Measurements from ENCODE around the gene PALS1. TPM values are rescaled to one million over a fixed set of nuclear protein-coding genes. Genes with fewer than 3 reads are reported as not detected.
A peak's percentile ranks its signal among the peaks of the same experiment; 100 is the strongest.

The PALS1 gene
- total RNA-seq, 1 experiment from 2014 or later = 18.0 TPM

DNA sequence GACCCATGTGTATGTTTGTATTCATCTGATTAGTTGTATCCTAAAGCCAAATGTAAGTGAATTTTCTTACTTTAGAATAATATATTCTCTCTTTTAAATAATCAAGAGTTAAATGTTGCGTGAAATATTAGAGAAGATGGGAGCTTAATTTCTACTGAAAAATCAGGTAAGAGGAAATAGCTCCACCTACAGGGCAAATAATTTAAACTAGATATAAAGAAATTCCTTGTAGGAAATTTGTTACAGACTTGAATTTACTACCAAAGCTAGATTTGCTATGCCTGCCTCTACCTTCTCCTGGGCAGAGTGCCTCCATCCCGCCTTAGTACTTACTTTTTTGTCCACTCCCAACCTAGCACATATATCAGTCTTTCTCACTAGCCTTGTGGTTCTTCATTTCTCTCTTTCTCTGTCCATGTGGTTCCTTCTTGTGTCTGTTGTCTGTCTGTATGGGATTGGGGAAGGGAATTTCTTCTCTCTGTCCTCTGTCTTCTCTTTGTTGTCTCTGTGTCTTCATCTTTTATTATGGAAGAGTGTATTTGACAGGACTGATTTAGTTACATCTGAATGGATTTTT, 44.7 kb downstream of the PALS1 start:
- Histone ChIP-seq H3K27me3 (ENCODE audit: insufficient read depth, low read length) (no peaks in the 10 kb centered on the region), H3K4me3 (replicated peaks in 1 of 2; ENCODE audit: low read depth in 1 of 2, low read length in 2 of 2) (no peak overlapping the region), H3K9me3 (ENCODE audit: control insufficient read depth in 1 of 2, insufficient read depth in 1 of 2, low read depth in 1 of 2, low read length in 2 of 2) (no peaks in the 10 kb centered on the region), H3K4me1 (ENCODE audit: control insufficient read depth in 1 of 2, insufficient read depth in 2 of 2, low read length in 2 of 2) (no peaks in the 10 kb centered on the region), H4K20me1 (ENCODE audit: insufficient read depth) (no peaks in the 10 kb centered on the region), H3K27ac (ENCODE audit: low read depth, low read length) (no peak overlapping the region), H3K4me2 (ENCODE audit: low read length) (no peak overlapping the region), H3K79me2 (ENCODE audit: insufficient read depth, low read length) (no peaks in the 10 kb centered on the region), H3K9me2 (ENCODE audit: insufficient read depth) (no peaks in the 10 kb centered on the region), H3K9ac (ENCODE audit: low read length) (no peak overlapping the region), H3K36me3 (ENCODE audit: control insufficient read depth in 1 of 2, insufficient read depth in 2 of 2, low read length in 2 of 2) (no peaks in the 10 kb centered on the region), H2AFZ (ENCODE audit: low read depth, low read length, poor library complexity, severe bottlenecking) (no peak overlapping the region)
- intact Hi-C loops (cut with micrococcal nuclease) = loop anchor here (1.0 kb wide), 1 partner anchor 120 kb away; no protein-coding TSS in a partner anchor
- TF ChIP-seq RAD21 (IDR thresholded peaks at IDR 0.05; ENCODE audit: low read depth) = peak; percentile 70
- TF ChIP-seq, protein P1, sequence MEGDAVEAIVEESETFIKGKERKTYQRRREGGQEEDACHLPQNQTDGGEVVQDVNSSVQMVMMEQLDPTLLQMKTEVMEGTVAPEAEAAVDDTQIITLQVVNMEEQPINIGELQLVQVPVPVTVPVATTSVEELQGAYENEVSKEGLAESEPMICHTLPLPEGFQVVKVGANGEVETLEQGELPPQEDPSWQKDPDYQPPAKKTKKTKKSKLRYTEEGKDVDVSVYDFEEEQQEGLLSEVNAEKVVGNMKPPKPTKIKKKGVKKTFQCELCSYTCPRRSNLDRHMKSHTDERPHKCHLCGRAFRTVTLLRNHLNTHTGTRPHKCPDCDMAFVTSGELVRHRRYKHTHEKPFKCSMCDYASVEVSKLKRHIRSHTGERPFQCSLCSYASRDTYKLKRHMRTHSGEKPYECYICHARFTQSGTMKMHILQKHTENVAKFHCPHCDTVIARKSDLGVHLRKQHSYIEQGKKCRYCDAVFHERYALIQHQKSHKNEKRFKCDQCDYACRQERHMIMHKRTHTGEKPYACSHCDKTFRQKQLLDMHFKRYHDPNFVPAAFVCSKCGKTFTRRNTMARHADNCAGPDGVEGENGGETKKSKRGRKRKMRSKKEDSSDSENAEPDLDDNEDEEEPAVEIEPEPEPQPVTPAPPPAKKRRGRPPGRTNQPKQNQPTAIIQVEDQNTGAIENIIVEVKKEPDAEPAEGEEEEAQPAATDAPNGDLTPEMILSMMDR (IDR thresholded peaks at IDR 0.05 in 2 of 3, conservative IDR thresholded peaks at IDR 0.05 in 1 of 3; ENCODE audit: borderline replicate concordance in 1 of 3, insufficient read depth in 1 of 3, low read depth in 2 of 3, low read length in 2 of 3) = peak; percentile 23 to 56 (median 55); a peak in 4 of 6 replicates
- no peak for TF ChIP-seq SIN3A (IDR thresholded peaks at IDR 0.05; ENCODE audit: low read depth)
- ChIA-PET CTCF (interaction anchor here (0.6 to 3.3 kb wide), 28 partner anchors 9 to 926 kb away, joined by 3 to 52 read pairs (median 4); partner anchors contain the start of gene ATP6V1D), POLR2A (interaction anchor here (1.3 kb wide), 1 partner anchor 119 kb away, joined by 3 read pairs; no protein-coding TSS in a partner anchor), RAD21 (ENCODE audit: low non-redundant PET in 1 of 2, low total read pairs in 2 of 2, uncharacterized antibody in 2 of 2, unreplicated experiment in 2 of 2) (interaction anchor here (0.6 to 1.6 kb wide), 4 partner anchors 44 to 119 kb away, joined by 3 to 10 read pairs (median 4); no protein-coding TSS in a partner anchor)
- no peak for ATAC-seq
- no TSS peak for BruUV-seq (replicated peaks)
- DNase-seq (ENCODE audit: low read depth, low spot score) = peak; percentile 39

Other genes with a start within 250 kb of the PALS1 start
- not detected for gene GARIN2, start 52.0 kb upstream of the PALS1 start, total RNA-seq (2021; ENCODE audit: unreplicated experiment)
- gene ATP6V1D, start 118.4 kb downstream of the PALS1 start, total RNA-seq (2021; ENCODE audit: unreplicated experiment) = 38.5 TPM
- 192 TPM for gene EIF2S1, start 118.9 kb downstream of the PALS1 start, total RNA-seq (2021; ENCODE audit: unreplicated experiment)
- 67.6 TPM for gene PLEK2, start 170.7 kb downstream of the PALS1 start, total RNA-seq (2021; ENCODE audit: unreplicated experiment)
- 0.71 TPM for gene TMEM229B, start 247.3 kb downstream of the PALS1 start, total RNA-seq (2021; ENCODE audit: unreplicated experiment)

Measured in HCT116 (cell line).